T-helper 1 cell treated with Interleukin-12 subunit alpha and Interleukin-12 subunit beta and Interleukin-4 antibody, amounts not matched to agents 30 μg/mL and 1 μg/mL, for 36 hours (primary cell): ENCODE data around the gene SEMA3G.

Experiments
- H3K27ac Mint-ChIP-seq: one replicate; pipeline ENCODE4 v1.8.0; 2021; ENCODE audit warnings: mild to moderate bottlenecking, mixed read lengths
- H3K27me3 Mint-ChIP-seq: one replicate; pipeline ENCODE4 v1.8.0; 2021; ENCODE audit warnings: low read depth, mixed read lengths
- H3K36me3 Mint-ChIP-seq: one replicate; pipeline ENCODE4 v1.8.0; 2021; ENCODE audit warnings: low read depth, mixed read lengths
- H3K4me1 Mint-ChIP-seq: one replicate; pipeline ENCODE4 v1.8.0; 2021; ENCODE audit warnings: low read depth, mixed read lengths
- H3K4me3 Mint-ChIP-seq: one replicate; pipeline ENCODE4 v1.8.0; 2021; ENCODE audit warnings: mild to moderate bottlenecking, moderate library complexity, mixed read lengths
- H3K9me3 Mint-ChIP-seq: one replicate; pipeline ENCODE4 v1.8.0; 2021; ENCODE audit warnings: mixed read lengths

Gene SEMA3G

GRCh38 chr3:52384019-52384761, 60.7 kb downstream of the SEMA3G start:
- H3K27me3 Mint-ChIP-seq, result no peaks in the 10 kb centered on the region
- no peaks in the 10 kb centered on the region for H3K9me3 Mint-ChIP-seq
- no peaks in the 10 kb centered on the region for H3K4me1 Mint-ChIP-seq
- H3K36me3 Mint-ChIP-seq, result no peaks in the 10 kb centered on the region
- no peak overlapping the region for H3K4me3 Mint-ChIP-seq
- no peak overlapping the region for H3K27ac Mint-ChIP-seq

GRCh38 chr3:52383446-52383845, 61.5 kb downstream of the SEMA3G start:
- Mint-ChIP-seq H3K4me1 (no peaks in the 10 kb centered on the region), H3K36me3 (no peaks in the 10 kb centered on the region), H3K9me3 (no peaks in the 10 kb centered on the region), H3K4me3 (no peak overlapping the region), H3K27ac (no peak overlapping the region), H3K27me3 (no peaks in the 10 kb centered on the region)
